ENCODE data around the gene MTERF1.
"Not testable (repeated sequence)": the region's sequence is repeated elsewhere in the genome, so short reads cannot be mapped to it uniquely, and the experiment has no call there.

The MTERF1 gene

DNA sequence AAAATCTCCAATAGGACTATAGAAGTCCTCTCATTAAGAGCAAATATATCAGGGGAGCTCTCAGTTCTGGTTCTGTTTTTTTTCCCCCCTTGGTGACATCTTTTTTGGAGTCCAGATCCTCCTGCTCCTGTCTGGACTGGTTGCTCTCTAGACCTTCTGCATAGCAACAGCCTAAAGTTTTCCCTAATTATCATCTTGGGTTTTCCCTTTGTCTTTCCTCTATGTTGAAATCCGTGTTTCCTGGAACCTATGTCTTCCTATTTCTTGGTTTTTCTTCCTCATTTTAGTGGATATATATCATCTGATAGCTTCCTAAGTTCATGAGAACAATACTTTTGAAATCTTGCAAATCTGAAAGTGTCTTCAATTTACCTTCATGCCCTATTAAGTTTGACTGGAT lies 29.7 kb upstream of the MTERF1 start:
- H3K36me3 ChIP-seq (ENCODE audit: control insufficient read depth, insufficient read depth, low read length), result no peaks in the 10 kb centered on the region
- H3K27me3 ChIP-seq (replicated peaks; ENCODE audit: control insufficient read depth, insufficient read depth, low read length, poor library complexity, severe bottlenecking), result no peaks in the 10 kb centered on the region
- no peaks in the 10 kb centered on the region for H3K9me3 ChIP-seq (ENCODE audit: control insufficient read depth, low read length)
- H3K4me3 ChIP-seq (ENCODE audit: insufficient read depth, low read depth, low read length, poor library complexity, severe bottlenecking), result no peak overlapping the region
- no peaks in the 10 kb centered on the region for H3K4me1 ChIP-seq (ENCODE audit: control insufficient read depth, insufficient read depth, low read length, poor library complexity, severe bottlenecking)
- DNase-seq, result no peak
- no peak overlapping the region for H3K27ac ChIP-seq (ENCODE audit: insufficient read depth, low read length, poor library complexity, severe bottlenecking)

DNA sequence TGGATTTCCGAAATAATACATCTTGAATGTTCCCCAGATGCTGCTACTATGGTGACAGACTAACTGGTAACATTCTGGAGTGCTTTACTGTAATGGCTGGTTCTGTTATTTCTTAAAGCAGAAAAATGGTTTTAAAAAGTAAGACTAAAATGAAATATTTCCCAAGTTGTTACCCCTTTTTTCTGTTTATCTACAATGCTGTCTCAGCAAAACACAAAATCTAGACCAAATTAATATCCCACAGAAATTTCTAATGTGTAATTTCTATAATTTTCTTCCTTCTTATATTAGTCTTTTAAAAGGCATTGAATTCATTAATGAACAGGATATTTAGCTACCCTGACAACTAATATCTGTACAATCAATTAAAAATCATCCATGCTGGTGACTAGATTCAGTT lies 19.1 kb upstream of the MTERF1 start:
- Histone ChIP-seq H3K36me3 (ENCODE audit: control insufficient read depth, insufficient read depth, low read length) (no peaks in the 10 kb centered on the region), H3K27ac (ENCODE audit: insufficient read depth, low read length, poor library complexity, severe bottlenecking) (no peak overlapping the region), H3K4me1 (ENCODE audit: control insufficient read depth, insufficient read depth, low read length, poor library complexity, severe bottlenecking) (no peaks in the 10 kb centered on the region), H3K4me3 (ENCODE audit: insufficient read depth, low read depth, low read length, poor library complexity, severe bottlenecking) (no peak overlapping the region), H3K27me3 (replicated peaks; ENCODE audit: control insufficient read depth, insufficient read depth, low read length, poor library complexity, severe bottlenecking) (no peaks in the 10 kb centered on the region), H3K9me3 (ENCODE audit: control insufficient read depth, low read length) (no peaks in the 10 kb centered on the region)
- DNase-seq, result no peak

DNA sequence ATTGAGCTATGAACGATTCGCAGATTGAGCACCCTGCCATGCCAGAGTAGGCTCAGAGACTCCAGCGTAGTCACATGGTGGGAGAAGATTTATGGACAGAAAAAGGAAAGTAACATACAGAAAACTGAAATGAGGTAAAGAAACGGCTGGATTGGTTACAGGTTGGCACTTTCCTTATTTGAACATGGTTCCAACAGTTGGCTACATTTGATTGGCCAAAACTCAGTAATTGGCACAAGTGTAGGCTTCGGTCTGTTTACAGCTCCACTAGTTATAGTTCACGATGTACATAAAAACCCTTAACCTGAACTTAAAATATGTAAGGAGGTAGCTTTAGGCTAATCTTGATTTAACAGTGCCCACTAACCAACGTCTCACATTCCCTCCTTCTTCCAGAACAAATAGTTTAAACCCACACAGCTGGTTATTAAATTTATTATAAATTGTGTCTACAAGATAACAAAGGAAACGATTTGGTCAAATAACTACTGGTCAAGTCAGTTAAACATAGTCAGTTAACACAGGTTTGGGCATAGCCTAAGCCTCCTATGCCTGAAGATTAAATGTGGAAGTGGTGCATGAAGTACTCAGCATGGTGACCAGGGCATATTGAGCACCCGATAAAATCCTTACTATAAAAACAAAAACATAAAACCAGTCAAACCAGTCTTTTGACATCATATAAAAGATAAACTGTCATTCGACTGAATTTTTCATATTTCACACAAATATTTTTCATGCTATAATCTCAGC lies 17.9 kb upstream of the MTERF1 start:
- Histone ChIP-seq H3K27me3 (replicated peaks; ENCODE audit: control insufficient read depth, insufficient read depth, low read length, poor library complexity, severe bottlenecking) (no peaks in the 10 kb centered on the region), H3K36me3 (ENCODE audit: control insufficient read depth, insufficient read depth, low read length) (no peaks in the 10 kb centered on the region), H3K9me3 (ENCODE audit: control insufficient read depth, low read length) (no peaks in the 10 kb centered on the region), H3K4me1 (ENCODE audit: control insufficient read depth, insufficient read depth, low read length, poor library complexity, severe bottlenecking) (no peaks in the 10 kb centered on the region), H3K27ac (ENCODE audit: insufficient read depth, low read length, poor library complexity, severe bottlenecking) (no peak overlapping the region), H3K4me3 (ENCODE audit: insufficient read depth, low read depth, low read length, poor library complexity, severe bottlenecking) (no peak overlapping the region)
- no peak for DNase-seq

DNA sequence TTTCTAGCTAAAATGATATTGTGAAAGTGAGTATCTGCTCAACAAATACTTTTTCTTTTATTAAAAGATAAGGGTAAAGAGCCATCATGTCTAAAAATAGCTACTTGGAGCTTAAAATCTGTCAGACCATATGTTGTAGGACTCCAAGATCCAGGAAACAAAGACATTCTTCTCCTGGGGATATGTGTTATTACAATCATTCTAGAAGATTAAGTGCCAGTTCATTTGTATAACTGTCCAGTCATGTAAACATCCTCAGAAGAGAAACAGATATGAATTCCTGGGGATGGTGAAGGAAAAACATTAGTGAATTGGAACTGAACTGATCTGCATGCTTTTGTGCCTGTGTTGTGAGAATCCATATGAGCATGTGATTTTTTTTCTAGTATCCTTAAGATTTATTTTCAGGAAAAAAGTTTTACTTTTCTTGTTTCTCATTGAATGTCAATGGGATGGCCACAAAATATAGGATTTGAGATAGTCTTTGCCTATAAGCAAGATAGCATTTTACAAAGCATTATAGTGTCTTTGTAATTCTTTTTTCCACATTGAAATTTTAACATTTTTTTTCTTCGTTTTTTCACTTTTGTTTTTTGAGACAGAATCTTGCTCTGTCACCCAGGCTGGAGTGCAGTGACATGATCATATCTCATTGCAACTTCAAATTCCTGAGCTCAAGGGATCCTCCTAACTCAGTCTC lies 14.4 kb upstream of the MTERF1 start:
- H3K4me1 ChIP-seq (ENCODE audit: control insufficient read depth, insufficient read depth, low read length, poor library complexity, severe bottlenecking), result no peaks in the 10 kb centered on the region
- H3K4me3 ChIP-seq (ENCODE audit: insufficient read depth, low read depth, low read length, poor library complexity, severe bottlenecking), result no peak overlapping the region
- no peaks in the 10 kb centered on the region for H3K9me3 ChIP-seq (ENCODE audit: control insufficient read depth, low read length)
- H3K36me3 ChIP-seq (ENCODE audit: control insufficient read depth, insufficient read depth, low read length), result no peaks in the 10 kb centered on the region
- DNase-seq, result no peak
- H3K27me3 ChIP-seq (replicated peaks; ENCODE audit: control insufficient read depth, insufficient read depth, low read length, poor library complexity, severe bottlenecking), result no peaks in the 10 kb centered on the region
- H3K27ac ChIP-seq (ENCODE audit: insufficient read depth, low read length, poor library complexity, severe bottlenecking), result no peak overlapping the region

DNA sequence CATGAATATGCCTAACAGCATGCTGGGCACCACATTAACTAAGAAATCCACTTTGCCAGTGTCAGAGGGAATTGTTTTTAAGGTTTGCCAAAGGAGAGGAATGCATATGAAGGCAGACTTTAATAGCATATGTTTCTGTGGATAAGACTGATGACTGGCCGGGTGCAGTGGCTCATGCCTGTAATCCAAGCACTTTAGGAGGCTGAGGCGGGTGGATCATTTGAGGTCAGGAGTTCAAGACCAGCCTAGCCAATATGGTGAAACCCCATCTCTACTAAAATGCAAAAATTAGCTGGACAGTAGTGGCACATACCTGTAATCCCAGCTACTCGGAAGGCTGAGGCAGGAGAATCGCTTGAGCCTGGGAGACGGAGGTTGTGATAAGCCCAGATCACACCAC lies 13.2 kb upstream of the MTERF1 start:
- H3K9me3 ChIP-seq (ENCODE audit: control insufficient read depth, low read length); H3K27me3 ChIP-seq (replicated peaks; ENCODE audit: control insufficient read depth, insufficient read depth, low read length, poor library complexity, severe bottlenecking); H3K27ac ChIP-seq (ENCODE audit: insufficient read depth, low read length, poor library complexity, severe bottlenecking); H3K4me1 ChIP-seq (ENCODE audit: control insufficient read depth, insufficient read depth, low read length, poor library complexity, severe bottlenecking); H3K36me3 ChIP-seq (ENCODE audit: control insufficient read depth, insufficient read depth, low read length); H3K4me3 ChIP-seq (ENCODE audit: insufficient read depth, low read depth, low read length, poor library complexity, severe bottlenecking); DNase-seq: not testable (repeated sequence)

DNA sequence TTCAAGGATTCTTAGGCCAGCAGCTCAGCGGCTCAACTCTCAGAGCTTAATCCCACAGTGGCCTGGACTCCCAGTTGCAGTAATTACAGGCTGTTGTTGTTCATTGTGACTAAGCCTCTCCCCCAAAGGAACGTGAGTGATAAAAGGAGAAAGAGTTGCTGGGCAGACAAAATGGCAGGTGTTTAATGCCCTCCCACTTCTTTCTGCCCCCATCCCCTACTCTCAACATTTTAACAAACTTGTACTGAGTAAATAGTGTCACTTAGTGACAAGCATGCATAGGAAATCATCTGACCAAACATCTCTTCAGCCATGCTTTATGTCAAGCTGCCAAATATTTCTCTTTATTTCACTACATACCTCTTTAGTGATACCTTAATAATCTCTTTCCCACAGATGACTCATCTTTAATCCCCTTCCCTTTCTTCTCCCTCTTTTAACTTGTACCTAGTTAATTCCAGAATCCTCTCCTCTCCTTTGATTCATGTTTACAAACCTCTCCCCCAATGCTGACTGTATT lies 12.4 kb upstream of the MTERF1 start:
- H3K4me3 ChIP-seq (ENCODE audit: insufficient read depth, low read depth, low read length, poor library complexity, severe bottlenecking), result no peak overlapping the region
- no peaks in the 10 kb centered on the region for H3K9me3 ChIP-seq (ENCODE audit: control insufficient read depth, low read length)
- no peaks in the 10 kb centered on the region for H3K36me3 ChIP-seq (ENCODE audit: control insufficient read depth, insufficient read depth, low read length)
- DNase-seq, result no peak
- H3K27ac ChIP-seq (ENCODE audit: insufficient read depth, low read length, poor library complexity, severe bottlenecking), result no peak overlapping the region
- no peaks in the 10 kb centered on the region for H3K27me3 ChIP-seq (replicated peaks; ENCODE audit: control insufficient read depth, insufficient read depth, low read length, poor library complexity, severe bottlenecking)
- no peaks in the 10 kb centered on the region for H3K4me1 ChIP-seq (ENCODE audit: control insufficient read depth, insufficient read depth, low read length, poor library complexity, severe bottlenecking)

DNA sequence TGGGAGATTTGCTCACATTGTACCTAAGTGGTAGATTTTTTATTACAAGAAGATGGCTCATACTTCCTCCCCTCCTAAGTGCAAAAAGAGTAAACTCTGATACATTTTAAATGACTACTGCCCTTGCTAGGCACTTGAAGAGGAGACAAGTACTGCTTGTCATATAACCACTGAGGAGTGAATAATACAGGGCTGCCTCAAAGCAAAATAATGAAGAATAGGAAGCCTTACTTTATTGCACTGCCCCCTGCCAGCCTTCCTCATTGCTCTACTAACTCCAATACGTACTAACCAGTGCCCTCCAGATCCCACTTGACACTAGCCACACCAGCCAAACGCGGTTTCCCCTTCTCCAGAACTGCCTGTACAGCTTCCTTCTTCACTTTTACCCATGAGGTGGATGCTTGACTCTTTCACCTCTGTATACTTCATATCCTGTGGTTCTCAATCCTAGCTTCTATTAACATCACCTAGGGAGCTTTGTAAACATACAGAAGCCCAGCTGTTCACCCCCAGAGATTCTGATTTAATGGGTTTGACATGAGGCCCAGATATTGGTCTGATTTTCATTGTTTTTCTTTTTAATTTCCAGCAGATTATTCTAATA lies 11.7 kb upstream of the MTERF1 start:
- H3K27ac ChIP-seq (ENCODE audit: insufficient read depth, low read length, poor library complexity, severe bottlenecking), result no peak overlapping the region
- H3K4me1 ChIP-seq (ENCODE audit: control insufficient read depth, insufficient read depth, low read length, poor library complexity, severe bottlenecking), result no peaks in the 10 kb centered on the region
- no peaks in the 10 kb centered on the region for H3K27me3 ChIP-seq (replicated peaks; ENCODE audit: control insufficient read depth, insufficient read depth, low read length, poor library complexity, severe bottlenecking)
- no peak overlapping the region for H3K4me3 ChIP-seq (ENCODE audit: insufficient read depth, low read depth, low read length, poor library complexity, severe bottlenecking)
- no peaks in the 10 kb centered on the region for H3K9me3 ChIP-seq (ENCODE audit: control insufficient read depth, low read length)
- H3K36me3 ChIP-seq (ENCODE audit: control insufficient read depth, insufficient read depth, low read length), result no peaks in the 10 kb centered on the region
- DNase-seq, result no peak

DNA sequence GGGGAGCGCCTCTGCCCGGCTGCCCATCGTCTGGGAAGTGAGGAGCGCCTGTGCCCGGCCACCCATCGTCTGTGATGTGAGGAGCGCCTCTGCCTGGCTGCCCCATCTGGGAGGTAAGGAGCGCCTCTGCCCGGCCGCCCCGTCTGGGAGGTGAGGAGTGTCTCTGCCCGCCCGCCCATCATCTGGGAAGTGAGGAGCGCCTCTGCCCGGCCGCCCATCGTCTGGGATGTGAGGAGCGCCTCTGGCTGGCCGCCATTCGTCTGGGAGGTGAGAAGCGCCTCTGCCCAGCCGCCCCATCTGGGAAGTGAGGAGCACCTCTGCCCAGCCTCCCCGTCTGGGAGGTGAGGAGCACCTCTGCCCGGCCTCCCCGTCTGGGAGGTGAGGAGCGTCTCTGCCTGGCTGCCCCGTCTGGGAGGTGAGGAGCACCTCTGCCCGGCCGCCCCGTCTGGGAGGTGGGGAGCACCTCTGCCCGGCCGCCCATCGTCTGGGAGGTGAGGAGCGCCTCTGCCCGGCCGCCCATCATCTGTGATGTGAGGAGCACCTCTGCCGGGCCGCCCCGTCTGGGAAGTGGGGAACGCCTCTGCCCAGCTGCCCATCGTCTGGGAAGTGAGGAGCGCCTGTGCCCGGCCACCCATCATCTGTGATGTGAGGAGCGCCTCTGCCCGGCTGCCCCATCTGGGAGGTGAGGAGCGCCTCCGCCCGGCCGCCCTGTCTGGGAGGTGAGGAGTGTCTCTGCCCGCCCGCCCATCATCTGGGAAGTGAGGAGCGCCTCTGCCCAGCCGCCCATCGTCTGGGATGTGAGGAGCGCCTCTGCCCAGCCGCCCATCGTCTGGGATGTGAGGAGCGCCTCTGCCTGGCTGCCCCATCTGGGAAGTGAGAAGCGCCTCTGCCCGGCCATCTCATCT lies 8.0 kb upstream of the MTERF1 start:
- not testable (repeated sequence) for H3K36me3 ChIP-seq (ENCODE audit: control insufficient read depth, insufficient read depth, low read length); H3K27ac ChIP-seq (ENCODE audit: insufficient read depth, low read length, poor library complexity, severe bottlenecking); H3K27me3 ChIP-seq (replicated peaks; ENCODE audit: control insufficient read depth, insufficient read depth, low read length, poor library complexity, severe bottlenecking); H3K4me3 ChIP-seq (ENCODE audit: insufficient read depth, low read depth, low read length, poor library complexity, severe bottlenecking); H3K4me1 ChIP-seq (ENCODE audit: control insufficient read depth, insufficient read depth, low read length, poor library complexity, severe bottlenecking); DNase-seq; H3K9me3 ChIP-seq (ENCODE audit: control insufficient read depth, low read length)

DNA sequence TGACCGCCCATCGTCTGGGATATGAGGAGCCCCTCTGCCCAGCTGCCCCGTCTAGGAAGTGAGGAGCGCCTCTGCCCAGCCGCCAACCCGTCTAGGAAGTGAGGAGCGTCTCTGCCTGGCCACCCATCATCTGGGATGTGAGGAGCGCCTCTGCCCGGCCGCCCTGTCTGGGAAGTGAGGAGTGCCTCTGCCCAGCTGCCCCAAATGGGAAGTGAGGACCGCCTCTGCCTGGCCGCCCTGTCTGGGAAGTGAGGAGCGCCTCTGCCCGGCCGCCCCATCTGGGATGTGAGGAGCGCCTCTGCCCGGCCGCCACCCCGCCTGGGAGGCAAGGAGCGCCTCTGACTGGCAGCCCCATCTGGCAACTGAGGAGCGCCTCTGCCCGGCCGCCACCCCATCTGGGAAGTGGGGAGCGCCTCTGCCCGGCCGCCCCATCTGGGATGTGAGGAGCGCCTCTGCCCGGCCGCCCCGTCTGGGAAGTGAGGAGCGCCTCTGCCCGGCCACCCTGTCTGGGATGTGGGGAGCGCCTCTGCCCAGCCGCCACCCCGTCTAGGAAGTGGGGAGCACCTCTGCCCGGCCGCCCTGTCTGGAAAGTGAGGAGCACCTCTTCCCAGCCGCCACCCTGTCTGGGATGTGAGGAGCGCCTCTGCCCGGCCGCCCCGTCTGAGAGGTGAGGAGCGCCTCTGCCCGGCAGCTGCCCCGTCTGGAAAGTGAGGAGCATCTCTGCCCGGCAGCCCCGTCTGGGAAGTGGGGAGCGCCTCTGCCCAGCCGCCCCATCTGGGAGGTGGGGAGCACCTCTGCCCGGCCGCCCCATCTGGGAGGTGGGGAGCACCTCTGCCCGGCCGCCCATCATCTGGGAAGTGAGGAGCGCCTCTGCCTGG lies 7.1 kb upstream of the MTERF1 start:
- not testable (repeated sequence) for DNase-seq; H3K4me1 ChIP-seq (ENCODE audit: control insufficient read depth, insufficient read depth, low read length, poor library complexity, severe bottlenecking); H3K27ac ChIP-seq (ENCODE audit: insufficient read depth, low read length, poor library complexity, severe bottlenecking); H3K9me3 ChIP-seq (ENCODE audit: control insufficient read depth, low read length); H3K27me3 ChIP-seq (replicated peaks; ENCODE audit: control insufficient read depth, insufficient read depth, low read length, poor library complexity, severe bottlenecking); H3K36me3 ChIP-seq (ENCODE audit: control insufficient read depth, insufficient read depth, low read length); H3K4me3 ChIP-seq (ENCODE audit: insufficient read depth, low read depth, low read length, poor library complexity, severe bottlenecking)
